ENCODE results near the gene TSSK3.
"Not testable (repeated sequence)": the region's sequence is repeated elsewhere in the genome, so short reads cannot be mapped to it uniquely, and the experiment has no call there.

The TSSK3 gene

DNA sequence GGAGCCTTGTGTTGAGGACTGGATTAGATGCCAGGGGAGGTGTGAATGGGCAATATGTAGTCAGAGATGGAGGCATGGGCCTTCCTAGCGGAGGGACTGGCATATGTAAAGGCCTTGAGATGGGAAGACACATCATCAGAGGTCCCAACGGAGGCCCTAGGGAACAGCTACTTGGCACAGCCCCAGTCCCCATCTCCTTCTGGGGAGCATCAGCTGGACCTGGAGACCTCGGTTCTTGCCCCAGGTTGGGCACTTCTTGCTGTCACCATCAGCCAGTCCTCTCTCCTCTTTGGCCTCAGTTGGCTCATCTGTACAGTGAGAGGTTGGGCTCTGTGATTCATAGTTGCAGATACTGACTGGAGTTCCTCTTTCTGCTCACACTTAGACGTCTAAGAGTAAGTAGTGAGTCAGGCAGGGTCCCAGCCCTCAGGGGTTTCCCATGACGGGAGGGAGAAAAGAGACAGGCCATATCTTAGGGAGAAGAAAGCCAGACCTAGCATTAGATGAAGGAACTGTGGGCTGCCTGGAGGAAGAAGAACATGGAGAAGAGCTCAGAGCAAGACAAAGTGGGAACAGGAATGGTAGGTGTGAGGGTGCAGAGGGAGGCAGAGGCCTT lies 22.9 kb upstream of the TSSK3 start:
- DNase-seq, result no peak

DNA sequence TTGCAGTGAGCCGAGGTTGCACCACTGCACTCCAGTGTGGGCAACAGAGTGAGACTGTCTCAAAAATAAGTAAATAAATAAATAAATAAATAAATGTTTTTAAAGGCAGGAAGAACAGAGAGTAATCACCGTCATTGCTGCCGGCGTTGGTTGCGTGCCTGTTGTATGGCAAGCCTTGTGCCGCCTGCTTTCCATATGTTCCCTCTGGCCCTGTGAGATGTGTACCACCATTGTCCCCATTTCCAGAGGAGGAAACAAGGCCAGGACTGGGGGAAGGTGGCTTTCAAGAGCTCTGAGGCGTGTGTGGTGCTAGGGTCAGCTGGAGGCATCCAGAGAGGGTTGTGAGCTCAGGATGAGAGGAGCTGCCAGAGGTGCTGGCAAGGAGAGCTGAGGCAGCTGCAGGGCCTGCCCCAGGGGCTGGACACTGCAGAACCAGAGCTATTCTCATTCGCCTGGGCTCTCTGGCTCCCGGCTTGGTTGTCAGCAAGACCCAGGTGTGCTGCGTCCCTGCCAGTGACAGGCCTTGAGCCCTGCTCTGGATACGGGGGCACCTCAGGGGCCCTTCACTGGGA lies 21.1 kb upstream of the TSSK3 start:
- no peak for DNase-seq

DNA sequence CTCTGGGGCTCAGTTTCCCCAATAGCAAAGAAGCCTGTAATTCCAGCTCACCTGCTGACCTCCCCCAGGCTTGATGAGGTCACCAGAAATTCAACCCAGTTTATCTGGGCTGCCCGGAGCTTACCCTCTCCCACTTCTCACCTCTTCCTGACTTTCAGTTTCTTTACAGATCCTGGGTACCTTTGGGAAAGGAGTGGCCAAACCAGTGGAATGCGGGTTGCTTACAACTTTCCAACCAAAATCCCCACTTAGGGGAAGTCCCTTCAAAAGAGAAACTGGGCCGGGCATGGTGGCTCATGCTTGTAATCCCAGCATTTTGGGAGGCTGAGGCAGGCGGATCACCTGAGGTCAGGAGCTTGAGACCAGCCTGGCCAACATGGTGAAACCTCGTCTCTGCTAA lies 20.4 kb upstream of the TSSK3 start:
- DNase-seq, result no peak

DNA sequence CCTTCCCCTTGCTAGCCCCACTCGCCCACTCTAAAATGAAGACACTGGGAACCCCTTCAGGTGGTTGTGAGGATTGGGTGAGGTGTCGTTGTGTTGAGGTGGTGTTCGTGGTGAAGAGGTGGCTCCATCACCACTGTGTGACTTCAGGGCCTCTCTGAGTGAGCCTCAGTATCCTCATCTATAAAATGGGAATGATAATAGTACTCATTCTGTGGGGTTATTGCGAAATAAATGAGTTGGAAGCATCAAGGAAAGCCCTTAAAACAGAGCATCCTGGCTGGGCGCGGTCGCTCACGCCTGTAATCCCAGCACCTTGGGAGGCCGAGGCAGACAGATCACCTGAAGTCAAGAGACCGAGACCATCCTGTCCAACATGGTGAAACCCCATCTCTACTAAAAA lies 19.6 kb upstream of the TSSK3 start:
- DNase-seq, result no peak

DNA sequence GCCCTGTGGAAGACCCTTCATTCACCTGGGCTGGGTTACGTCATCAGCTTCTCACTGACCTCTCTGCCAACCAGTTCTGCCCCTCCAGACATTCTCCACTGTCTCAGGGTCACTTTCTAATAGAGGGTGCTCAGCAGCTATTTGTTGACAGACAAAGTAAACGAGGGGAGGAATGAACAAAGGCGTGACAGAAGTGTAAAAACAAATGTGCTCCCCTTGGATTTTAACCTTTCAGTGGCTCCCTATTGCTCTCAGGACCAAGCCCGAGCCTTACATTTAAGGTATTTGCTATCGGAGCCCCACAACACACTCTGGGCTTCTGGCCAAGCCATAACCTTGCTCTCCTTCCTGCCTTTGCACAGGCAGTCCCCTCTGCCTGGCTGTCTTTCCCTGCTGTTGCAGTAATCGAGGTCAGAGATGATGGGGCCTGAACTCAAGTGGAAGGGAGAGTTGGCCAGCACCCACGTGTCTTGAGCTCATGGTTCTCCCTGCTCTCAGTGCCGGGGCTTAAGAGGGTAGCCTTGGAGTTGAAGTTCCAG lies 17.0 kb upstream of the TSSK3 start:
- DNase-seq, result no peak

DNA sequence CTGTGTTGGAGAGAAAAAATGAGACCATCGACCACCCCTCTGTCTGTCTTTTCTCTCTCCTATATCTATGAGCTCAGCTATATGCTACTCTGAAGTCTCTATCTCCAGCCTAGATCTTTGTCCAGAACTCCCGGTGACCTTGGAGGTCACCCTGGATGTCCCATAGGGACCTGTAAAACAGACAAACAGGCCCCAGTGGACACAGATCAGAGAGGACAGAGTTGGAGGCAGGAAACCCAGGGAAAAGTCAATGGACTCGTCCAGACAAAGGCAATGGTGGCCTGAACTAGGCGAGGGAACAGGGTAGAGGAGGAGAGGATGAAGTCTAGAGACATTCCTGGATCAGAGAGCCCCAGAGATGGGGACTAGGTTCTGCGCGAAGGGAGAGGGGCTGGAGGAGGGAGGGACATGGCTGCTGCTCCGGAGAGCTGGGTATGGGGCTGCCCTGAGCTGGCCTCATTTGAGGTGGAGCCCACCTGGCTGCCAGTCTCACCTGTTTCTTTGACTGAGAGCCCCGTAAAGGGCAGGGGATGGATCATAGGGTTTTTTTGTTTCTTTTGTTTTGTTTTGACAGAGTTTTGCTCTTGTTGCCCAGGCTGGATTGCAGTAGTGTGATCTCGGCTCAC lies 15.7 kb upstream of the TSSK3 start:
- no peak for DNase-seq

DNA sequence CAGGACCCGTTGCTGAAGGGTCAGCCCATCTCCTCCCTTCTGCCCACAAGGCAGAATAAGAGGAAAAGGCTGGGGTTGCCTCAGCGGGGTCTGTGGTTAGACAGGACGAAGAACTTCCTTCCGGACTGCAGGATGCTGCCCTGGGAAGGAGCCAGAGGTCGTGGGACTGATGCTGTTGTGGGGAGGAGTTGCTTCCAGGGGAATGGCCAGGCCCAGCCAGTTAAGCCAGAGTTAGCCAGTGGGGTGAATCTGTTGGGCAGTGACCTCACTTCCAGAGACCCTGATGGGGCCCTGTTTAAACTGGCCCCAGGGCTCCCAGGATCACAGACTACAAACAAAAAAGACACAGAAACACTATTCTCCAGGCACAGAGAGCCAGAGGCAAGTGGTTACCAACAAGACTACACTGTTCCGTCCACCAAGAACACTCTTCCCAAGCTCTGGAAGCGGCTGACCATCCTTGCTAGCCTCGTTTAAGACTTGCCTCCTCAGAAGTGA lies 13.1 kb upstream of the TSSK3 start:
- DNase-seq, result no peak

DNA sequence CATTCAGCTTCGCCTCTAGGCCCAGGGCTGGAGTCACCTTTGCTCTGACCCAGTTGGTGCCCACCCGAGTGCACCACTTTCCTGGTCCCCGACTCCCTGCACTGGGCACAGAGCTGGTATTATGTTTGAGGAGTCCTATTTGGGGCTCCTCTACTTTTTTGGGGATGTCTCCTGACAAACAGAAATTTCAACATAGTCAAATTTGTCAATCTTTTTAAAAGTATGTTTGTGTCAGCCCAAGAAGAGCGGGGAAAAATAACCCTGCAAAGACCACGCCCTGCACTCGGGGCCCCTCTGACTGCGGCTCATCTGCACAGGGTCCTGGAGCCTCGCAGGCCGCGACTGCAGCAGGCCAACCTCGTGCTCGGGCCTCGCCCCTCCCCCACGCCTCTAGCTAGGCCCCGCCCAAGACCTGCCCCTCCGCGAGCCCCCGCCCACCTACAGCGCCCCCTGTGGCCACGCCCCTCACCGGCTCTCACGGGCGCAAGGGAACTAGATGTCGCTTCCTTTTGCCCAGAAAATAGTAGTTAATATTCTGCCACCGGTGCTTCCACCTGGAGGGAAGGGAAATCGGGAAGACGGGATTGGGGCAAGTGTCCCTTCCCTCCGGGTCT lies 11.4 kb upstream of the TSSK3 start:
- peak; percentile 77 for DNase-seq

DNA sequence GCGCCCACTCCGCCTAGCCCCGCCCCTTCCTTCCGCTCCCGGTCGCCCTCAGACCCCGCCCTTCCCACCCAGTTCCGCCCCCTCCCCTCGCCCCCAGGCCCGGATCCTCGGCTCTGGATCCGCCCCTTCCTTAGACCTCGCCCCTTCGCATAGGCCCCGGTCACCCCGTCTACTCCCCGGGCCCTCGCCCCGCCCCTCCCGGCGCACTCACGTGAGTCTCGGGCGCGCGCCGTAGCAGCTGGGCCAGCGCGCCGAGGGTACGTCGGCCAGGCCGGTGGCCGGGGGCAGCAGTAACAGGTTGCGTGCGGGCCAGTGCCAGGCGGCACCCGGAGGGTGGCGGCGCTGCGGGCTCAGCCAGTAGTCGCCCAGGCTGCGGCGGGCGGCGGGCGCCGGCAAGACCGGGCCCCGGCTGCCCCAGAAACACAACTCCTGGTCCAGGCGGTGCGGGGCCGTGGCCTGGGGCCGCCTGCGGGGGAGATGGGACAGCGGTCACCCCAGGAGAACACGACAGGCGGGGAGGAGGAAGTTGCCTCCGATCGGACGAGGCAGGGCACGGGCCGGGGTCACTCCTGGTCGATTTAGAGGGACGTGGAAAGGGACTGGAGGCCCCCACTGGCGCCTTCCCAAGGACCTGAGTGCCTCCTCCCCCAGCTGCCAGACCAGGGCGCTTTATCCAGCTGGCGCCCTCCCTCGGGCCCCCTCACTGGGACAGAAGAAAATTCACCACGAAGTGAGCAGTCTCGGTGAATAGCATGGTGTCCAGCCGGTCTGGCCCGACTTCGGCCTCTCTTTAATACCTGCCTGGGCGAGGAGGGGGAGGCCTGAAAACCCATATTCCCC lies 10.7 kb upstream of the TSSK3 start:
- peak; percentile 86 for DNase-seq

DNA sequence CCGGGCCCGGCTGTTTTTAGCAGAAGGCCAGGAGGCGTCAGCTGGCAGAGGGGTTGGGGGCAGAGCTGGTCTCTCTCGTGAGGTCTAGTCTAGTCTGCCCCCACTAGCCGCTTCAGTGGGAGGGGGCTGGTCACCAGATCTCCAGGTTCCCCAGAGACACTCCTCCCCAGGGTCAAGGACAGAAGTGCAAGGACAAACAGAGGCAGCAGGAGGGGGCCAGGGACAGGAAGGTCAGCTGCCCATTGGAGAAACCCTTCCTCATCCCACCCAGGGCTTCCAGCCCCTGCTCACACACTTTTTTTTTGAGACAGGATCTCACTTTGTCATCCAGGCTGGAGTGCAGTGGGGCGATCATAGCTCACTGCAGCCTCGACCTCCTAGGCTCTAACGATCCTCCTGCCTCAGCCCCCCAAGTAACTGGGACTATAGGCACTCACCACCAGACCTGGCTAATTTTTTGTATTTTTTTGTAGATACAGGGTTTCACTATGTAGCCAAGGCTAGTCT lies 10.0 kb upstream of the TSSK3 start:
- no peak for DNase-seq

DNA sequence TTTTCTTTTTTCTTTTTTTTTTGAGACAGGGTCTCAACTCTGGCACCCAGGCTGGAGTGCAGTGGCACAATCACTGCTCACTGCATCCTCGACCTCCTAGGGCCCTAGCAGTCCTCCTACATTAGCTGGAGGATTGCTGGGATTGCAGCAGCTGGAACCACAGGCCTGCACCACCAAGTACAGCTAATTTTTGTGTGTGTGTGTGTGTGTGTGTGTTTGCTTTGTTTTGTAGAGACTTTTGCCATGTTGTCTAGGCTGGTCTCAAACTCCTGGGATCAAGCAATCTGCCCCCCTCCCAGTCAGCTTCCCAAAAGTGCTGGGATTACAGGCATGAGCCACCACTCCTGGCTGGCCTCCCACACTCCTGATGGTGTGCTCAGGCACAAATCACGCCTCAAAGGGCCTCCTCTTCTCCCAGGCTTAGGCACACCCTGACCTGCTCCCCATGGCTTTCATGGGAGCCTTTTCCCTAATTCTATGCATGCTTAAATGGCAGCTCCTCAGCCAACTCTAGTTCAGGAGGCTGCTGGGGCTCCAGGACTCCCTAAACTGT lies 9.4 kb upstream of the TSSK3 start:
- no peak for DNase-seq

DNA sequence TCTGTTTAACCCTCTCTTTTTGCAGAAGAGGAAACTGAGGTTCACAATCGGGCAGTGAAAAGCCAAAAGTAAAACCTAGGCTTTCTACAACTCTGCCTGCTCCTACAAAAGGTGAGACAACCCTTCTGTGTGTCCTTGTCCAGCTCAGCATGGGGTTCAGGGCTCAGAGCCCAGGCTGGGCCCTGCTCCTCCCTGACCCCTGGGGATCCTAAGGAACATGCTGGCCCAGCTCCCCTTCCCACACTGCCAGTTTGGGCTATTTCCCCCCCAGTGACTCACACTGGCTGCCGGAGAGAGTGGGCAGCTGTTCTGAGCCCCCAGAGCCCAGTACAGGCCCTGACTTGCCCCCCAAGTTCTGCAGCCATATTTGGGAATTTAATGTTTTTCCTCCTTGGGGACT lies 8.9 kb upstream of the TSSK3 start:
- no peak for DNase-seq

DNA sequence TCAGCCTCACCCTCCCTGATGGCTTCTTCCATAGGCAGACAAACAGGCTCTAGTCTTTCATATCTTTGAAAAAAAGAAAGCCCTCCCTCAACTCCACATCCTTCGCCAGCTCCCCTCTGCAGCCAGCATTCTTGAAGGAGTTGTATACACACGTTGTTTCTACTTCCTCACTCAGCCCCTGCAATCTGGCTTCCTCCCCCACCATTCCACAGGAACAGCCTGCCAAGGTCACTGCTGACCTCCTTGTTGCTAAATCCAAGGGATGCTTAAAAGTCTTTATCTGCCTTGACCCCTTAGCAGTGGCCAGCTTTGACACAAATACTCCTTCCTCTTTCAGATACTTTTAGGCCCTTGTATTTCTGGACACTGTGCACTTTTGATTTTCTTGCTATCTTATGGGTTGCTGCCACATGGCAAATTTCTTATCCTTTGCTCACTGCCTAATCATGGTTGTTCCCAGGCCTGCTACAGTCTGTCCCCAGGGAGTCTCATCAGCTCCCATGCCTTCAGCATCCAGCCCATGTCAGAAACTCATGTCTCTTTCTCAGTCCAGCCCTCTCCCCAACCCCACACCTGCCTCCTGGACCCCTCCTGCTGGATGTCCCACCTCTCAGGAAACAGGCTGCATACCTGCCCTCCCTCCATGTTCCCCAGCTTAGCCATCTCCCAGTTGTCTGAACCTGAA lies 8.3 kb upstream of the TSSK3 start:
- DNase-seq, result no peak

DNA sequence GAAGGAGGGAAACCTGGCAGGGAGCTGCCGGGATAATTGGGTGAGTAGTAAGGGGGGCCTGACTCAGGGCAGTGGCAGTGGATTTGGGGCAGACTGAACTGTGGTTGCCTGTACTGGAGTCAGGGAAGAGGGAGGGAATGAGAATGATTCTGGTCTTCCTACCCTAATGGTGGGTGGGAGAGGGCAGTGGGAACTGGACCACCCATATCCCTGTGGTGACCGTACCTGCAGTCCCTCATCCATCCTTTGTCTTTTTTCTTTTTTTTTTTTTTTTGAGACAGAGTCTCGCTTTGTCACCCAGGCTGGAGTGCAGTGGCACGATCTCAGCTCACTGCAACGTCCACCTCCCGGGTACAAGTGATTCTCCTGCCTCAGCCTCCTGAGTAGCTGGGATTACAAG lies 6.6 kb upstream of the TSSK3 start:
- DNase-seq, result not testable (repeated sequence)

DNA sequence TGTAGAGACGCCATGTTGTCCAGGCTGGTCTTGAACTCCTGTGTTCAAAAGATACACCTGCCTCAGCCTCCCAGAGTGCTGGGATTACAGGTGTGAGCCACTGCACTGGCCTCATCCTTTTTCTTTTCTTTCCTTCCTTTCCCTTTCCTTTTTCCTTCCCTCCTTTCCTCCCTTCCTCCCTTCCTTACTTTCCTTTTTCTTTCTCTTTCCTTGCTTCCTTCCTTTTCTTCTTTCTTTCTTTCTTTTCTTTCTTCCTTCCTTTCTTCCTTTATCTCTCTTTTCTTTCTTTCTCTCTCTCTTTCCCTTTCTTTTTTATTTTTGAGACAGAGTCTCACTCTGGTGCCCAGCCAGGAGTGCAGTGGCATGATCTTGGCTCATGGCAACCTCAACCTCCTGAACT lies 5.9 kb upstream of the TSSK3 start:
- DNase-seq, result no peak

DNA sequence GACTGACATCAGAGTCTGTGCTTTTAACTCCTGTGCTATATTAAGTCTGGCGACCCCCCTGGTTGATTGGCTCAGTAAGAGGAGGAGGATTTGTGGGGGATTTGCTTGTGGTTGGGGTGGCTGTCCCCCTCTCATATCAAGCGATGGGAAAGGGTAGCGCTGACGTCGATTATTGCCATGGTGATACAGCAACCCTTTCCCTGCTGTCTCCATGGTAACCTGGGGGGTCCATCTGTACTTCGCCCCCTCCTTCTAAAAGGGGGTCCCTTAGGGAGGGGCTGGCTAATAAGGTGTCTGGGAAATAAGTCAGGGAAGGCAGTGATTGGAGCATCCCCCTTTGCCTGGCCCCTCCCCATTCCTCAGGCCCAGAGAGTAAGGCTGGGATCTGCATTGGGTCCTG lies 4.7 kb upstream of the TSSK3 start:
- DNase-seq, result no peak

DNA sequence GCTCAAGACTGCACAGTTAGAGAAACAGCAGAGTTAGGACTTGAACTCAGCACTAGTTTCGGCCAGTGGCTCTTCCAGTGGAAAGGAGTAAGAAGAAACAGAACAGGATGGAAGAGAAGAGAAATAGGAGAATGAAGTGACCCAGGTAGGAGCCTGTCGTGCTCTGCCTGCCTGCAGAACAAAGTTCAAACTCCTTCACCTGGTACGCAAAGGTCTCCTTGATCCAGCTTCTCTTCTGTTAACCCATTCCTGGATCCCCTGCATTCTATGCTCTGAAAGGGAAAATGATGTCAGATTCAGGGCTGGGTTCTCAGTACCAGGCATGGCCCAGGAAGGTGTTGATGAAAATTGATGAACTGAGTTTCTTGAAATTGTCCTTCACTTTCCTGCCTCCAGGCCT lies 3.9 kb upstream of the TSSK3 start:
- no peak for DNase-seq

DNA sequence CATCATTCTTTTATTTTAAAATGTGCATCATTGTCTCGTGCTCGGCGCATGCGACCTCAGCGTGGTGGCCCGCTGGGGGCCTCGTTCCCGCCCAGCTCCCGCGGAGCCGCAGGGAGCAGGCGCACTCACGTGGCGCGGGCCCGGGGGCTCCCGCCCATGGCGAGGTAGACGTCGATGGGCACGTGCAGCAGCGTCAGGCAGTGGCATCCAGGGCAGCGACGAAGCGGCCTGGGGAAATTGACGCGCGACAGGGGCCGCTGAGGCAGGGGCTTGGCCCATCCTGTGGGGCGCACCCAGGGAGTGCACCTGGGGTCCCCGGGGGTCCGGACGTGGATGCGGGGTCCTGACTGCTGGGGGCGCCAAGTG lies 1.0 kb upstream of the TSSK3 start:
- no peak for DNase-seq

DNA sequence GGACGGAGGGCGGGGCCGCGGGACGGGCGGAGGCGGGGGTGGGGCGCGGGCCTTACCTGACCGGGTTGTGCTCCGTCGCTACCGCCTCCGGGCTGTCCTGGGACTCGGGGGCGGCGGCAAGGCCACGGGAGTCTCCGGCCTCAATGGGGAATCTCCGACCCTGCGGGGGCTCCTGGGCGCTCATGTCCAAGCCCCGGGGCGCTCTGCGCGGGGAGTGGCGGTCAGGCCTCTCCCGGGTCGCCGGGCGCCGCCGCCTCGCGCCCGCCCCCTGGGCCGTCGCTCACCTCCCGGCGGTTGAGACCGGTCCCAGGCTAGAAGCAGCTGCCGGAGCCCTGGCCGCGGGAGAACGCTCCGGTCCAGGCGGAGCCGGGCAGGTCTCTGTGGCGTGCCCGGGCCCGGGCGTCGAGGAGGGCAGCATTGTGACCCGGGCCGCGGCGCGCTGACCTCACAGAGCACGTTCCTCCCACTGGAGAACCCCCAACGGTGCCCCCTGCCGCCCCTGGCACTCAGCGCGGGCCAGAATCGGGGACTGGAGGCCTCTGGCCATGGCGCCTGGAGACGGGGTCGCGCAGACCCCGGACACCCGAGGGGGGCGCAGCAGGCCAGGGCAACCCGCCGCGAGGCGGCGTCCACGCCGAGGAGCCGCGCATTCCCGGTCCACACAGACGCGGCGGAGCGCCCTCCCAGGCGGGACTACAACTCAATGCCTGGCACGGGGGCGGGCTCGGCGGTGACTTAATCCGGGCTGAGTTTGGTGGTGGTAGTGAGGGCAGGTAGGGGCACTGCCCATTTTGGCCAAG lies 465 bp upstream of the TSSK3 start:
- peak; percentile 45 for DNase-seq

DNA sequence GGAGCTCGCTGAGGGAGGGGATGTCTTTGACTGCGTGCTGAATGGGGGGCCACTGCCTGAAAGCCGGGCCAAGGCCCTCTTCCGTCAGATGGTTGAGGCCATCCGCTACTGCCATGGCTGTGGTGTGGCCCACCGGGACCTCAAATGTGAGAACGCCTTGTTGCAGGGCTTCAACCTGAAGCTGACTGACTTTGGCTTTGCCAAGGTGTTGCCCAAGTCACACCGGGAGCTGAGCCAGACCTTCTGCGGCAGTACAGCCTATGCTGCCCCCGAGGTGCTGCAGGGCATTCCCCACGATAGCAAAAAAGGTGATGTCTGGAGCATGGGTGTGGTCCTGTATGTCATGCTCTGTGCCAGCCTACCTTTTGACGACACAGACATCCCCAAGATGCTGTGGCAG lies 1.4 kb downstream of the TSSK3 start:
- DNase-seq, result no peak

DNA sequence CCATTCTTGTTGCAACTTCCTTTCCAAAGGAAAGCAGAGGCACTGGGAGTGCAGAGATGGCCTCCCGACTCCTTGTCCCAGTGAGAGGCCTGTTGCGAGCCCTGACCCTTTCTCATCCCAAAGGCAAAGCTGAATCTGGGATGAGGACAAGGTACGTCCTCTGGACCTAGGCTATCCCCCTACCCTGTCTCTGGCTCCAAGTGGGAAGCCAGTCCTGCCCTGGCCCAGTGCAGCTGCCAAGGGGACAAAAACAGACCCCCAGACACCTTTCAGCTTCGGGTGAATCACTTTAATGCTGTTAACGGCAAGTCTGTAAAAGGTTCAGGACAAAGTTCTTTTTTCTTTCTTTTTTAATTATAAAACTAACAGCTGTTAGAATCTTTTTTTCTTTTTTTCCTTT lies 2.5 kb downstream of the TSSK3 start:
- DNase-seq, result no peak
